A549 (cell line): Measurements from ENCODE around the gene TROAP.

Source experiments
- CEBPB ChIP-seq, 2 experiments: fragments of >200 bp in 1 of 2; sonication (Bioruptor Twin) in 1 of 2; formaldehyde crosslinking in 1 of 2; IDR thresholded peaks; 2 replicates each; pipeline ENCODE4 v1.6.1; 2012 to 2016
- HDAC2 ChIP-seq: fragments of 200-600 bp; sonication (generic); IDR thresholded peaks from 2 replicates; pipeline ENCODE4 v1.6.1; 2016
- HMGXB4 ChIP-seq: fragments of 250-450 bp; sonication (Bioruptor Pico); IDR thresholded peaks from 2 replicates; pipeline ENCODE4 v1.5.0; 2021; ENCODE audit warnings: mild to moderate bottlenecking, moderate library complexity, borderline replicate concordance
- JUNB ChIP-seq: fragments of >200 bp; sonication (Bioruptor Twin); formaldehyde crosslinking; IDR thresholded peaks from 2 replicates; pipeline ENCODE4 v1.6.1; 2016
- KDM5A ChIP-seq: fragments of 200-600 bp; sonication (generic); IDR thresholded peaks from 2 replicates; pipeline ENCODE4 v1.6.1; 2016; ENCODE audit warnings: antibody characterized with exemption, mild to moderate bottlenecking
- TF ChIP-seq, protein P1 (sequence below): fragments of >200 bp; sonication (Bioruptor Twin); formaldehyde crosslinking; IDR thresholded peaks from 3 replicates; pipeline ENCODE4 v1.5.1; 2016
- TF ChIP-seq, protein P2 (sequence below): fragments of 450-650 bp; IDR thresholded peaks from 2 replicates; pipeline ENCODE4 v1.6.1; 2014; ENCODE audit warnings: antibody characterized with exemption

DNA sequence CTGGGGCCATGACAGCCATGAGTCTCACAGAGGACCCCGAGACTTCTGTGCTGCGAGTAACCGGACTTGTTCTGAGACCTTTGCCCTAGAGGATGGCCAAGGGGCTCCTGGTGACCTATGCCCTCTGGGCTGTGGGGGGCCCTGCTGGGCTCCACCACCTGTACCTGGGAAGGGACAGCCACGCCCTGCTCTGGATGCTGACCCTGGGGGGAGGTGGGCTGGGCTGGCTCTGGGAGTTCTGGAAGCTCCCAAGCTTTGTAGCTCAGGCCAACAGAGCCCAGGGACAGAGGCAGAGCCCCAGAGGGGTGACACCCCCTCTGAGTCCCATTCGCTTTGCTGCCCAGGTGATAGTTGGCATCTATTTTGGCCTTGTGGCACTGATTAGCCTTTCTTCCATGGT lies 25.7 kb downstream of the TROAP start:
- TF ChIP-seq, protein P1, sequence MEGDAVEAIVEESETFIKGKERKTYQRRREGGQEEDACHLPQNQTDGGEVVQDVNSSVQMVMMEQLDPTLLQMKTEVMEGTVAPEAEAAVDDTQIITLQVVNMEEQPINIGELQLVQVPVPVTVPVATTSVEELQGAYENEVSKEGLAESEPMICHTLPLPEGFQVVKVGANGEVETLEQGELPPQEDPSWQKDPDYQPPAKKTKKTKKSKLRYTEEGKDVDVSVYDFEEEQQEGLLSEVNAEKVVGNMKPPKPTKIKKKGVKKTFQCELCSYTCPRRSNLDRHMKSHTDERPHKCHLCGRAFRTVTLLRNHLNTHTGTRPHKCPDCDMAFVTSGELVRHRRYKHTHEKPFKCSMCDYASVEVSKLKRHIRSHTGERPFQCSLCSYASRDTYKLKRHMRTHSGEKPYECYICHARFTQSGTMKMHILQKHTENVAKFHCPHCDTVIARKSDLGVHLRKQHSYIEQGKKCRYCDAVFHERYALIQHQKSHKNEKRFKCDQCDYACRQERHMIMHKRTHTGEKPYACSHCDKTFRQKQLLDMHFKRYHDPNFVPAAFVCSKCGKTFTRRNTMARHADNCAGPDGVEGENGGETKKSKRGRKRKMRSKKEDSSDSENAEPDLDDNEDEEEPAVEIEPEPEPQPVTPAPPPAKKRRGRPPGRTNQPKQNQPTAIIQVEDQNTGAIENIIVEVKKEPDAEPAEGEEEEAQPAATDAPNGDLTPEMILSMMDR, result no peak
- TF ChIP-seq, protein P2, sequence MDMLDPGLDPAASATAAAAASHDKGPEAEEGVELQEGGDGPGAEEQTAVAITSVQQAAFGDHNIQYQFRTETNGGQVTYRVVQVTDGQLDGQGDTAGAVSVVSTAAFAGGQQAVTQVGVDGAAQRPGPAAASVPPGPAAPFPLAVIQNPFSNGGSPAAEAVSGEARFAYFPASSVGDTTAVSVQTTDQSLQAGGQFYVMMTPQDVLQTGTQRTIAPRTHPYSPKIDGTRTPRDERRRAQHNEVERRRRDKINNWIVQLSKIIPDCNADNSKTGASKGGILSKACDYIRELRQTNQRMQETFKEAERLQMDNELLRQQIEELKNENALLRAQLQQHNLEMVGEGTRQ, result no peak
- TF ChIP-seq HMGXB4 (CRISPR knock-in tag), result no peak
- TF ChIP-seq CEBPB (IDR thresholded peaks at IDR 0.05), result no peak
- no peak for TF ChIP-seq JUNB
- no peak for TF ChIP-seq KDM5A
- TF ChIP-seq HDAC2, result no peak
